ENCODE results near the gene MOB3A.
A peak's percentile ranks its signal among the peaks of the same experiment; 100 is the strongest.

MOB3A gene

GRCh38 chr19:2055931-2056836 lies 39.9 kb downstream of the MOB3A start:
- DNase-seq: peak; percentile 79

GRCh38 chr19:2054763-2055162 lies 41.4 kb downstream of the MOB3A start:
- no peak for DNase-seq

GRCh38 chr19:2053601-2054389 lies 42.3 kb downstream of the MOB3A start:
- DNase-seq: no peak

- DNase-seq: no peak
Observed at GRCh38 chr19:2051773-2052704, 44.1 kb downstream of the MOB3A start.

GRCh38 chr19:2050991-2051772 lies 44.9 kb downstream of the MOB3A start, which contains the start of gene MKNK2:
TSS of gene MKNK2 (minus strand) at chr19:2051244. CDS start at chr19:2050851, 393 bp downstream.
- DNase-seq: peak; percentile 60

GRCh38 chr19:2050349-2050990 lies 45.7 kb downstream of the MOB3A start:
- no peak for DNase-seq

- DNase-seq: peak; percentile 96
Observed at GRCh38 chr19:2049741-2050348, 46.3 kb downstream of the MOB3A start.

GRCh38 chr19:2048959-2049740 lies 47.0 kb downstream of the MOB3A start:
- peak; percentile 41 for DNase-seq

- DNase-seq: no peak
Observed at GRCh38 chr19:2048104-2048958, 47.8 kb downstream of the MOB3A start.

- no peak for DNase-seq
Observed at GRCh38 chr19:2047449-2048103, 48.5 kb downstream of the MOB3A start.

GRCh38 chr19:2047076-2047448 lies 49.1 kb downstream of the MOB3A start:
- no peak for DNase-seq

- DNase-seq: no peak
Observed at GRCh38 chr19:2046046-2046907, 49.8 kb downstream of the MOB3A start.

- DNase-seq: no peak
Observed at GRCh38 chr19:2045501-2046045, 50.6 kb downstream of the MOB3A start.

- no peak for DNase-seq
Observed at GRCh38 chr19:2044709-2045500, 51.2 kb downstream of the MOB3A start.

- no peak for DNase-seq
Observed at GRCh38 chr19:2043961-2044708, 52.0 kb downstream of the MOB3A start.

GRCh38 chr19:2043251-2043641 lies 52.9 kb downstream of the MOB3A start:
- no peak for DNase-seq

All from NCI-H226 (cell line).